GM12873 (cell line): Measurements from ENCODE around the gene RASGRF1.

Experiments used
- CTCF ChIP-seq: IDR thresholded peaks from 2 replicates; pipeline ENCODE4 v1.5.1; 2012; ENCODE audit warnings: low read depth, mild to moderate bottlenecking, moderate library complexity, low read length, control low read depth; ENCODE audit not compliant: insufficient read depth; ENCODE audit errors: missing control alignments

The RASGRF1 gene

DNA sequence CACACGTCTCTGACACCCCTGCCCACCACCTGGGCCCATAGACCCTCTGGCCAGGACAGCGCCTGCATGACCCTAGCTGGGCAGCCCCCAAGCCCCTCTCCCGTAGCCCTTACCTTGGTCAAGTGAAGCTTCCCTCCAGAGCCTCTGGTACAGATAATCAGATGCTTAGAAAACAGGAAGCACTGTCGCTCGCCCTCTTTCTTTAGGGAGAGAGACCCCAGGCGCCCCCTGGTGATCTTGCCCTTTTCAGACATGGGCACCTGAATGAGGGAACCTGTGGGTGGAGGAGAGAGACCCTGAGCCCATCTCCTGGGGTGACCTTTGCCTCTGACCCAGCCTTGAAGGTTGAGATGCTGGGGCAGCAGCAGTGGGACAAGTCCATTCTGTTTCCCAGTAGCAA lies 65.4 kb downstream of the RASGRF1 start:
- peak; percentile 58 for TF ChIP-seq CTCF

GRCh38 chr15:79023918-79024317 lies 66.7 kb downstream of the RASGRF1 start:
- no peak for TF ChIP-seq CTCF

DNA sequence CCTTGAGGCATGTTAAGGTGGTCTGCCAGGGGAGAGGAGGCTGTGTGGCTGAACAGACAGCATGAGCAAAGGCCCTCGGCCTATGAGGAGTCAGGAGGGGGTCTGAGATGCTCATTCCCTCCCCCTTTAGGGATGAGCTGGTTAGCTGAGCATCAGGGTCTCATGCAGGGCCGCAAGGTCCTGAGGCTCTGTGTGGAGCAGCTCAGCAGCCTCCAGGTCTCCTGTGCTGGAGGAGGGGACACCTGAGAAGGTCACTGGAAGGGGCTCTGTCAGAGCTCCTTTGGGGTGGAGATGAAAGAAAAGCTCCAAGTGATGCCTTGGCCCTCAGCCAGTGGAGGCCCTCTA lies 67.1 kb downstream of the RASGRF1 start:
- no peak for TF ChIP-seq CTCF

- no peak for TF ChIP-seq CTCF
Observed at GRCh38 chr15:79018960-79019359, 71.6 kb downstream of the RASGRF1 start.

- no peak for TF ChIP-seq CTCF
Observed at GRCh38 chr15:79017953-79018352, 72.6 kb downstream of the RASGRF1 start.

- no peak for TF ChIP-seq CTCF
Observed at GRCh38 chr15:79016527-79017170, 73.9 kb downstream of the RASGRF1 start.

GRCh38 chr15:79015416-79015815 lies 75.2 kb downstream of the RASGRF1 start:
- TF ChIP-seq CTCF, result no peak
